Activated T-cell treated with anti-CD3 and anti-CD28 coated beads for 4 hours (primary cell): Measurements from ENCODE around the gene PAN3.
A peak's percentile ranks its signal among the peaks of the same experiment; 100 is the strongest.

Source experiments
- DNase-seq: peaks from one replicate; pipeline ENCODE4 v3.0.0-alpha.2; 2020

PAN3 gene

DNA sequence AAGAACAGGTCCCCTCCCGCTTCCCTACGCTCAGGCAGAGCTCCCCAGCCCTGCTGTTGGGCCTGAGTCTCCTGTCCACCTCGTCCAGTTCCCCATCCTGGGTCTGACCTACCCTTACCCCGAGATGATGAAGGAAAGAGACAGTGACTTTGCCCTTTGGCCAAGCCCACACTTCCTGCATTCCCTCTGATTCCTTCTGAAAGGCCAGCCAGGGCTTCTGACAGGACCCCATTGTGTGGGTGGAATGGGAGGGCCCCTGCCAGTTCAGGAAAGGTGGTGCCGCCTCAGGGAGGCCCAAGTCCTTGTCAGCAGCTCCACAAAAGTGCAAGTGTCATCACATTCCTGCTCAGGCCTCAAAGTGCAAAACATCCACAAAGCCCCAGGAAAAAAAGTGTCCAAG is 177.8 kb downstream of the PAN3 start:
- DNase-seq = no peak

DNA sequence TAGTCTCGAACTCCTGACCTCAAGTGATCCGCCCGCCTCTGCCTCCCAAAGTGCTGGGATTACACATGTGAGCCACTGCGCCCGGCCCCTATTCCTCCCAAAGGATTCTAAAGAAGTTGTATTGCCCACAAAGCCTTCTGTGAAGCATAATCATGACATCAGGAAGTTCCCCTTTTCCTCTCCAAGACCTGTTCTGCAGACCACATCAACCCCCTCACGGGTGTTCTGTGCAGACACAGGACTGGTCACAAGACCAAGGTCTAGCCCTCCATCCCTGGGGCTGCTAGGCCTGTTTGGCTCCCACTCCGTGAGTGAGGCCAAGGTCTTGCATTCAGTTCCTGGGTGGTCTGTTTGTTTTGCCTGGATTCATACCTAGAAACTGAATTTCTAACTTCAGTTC is 178.5 kb downstream of the PAN3 start:
- no peak for DNase-seq

DNA sequence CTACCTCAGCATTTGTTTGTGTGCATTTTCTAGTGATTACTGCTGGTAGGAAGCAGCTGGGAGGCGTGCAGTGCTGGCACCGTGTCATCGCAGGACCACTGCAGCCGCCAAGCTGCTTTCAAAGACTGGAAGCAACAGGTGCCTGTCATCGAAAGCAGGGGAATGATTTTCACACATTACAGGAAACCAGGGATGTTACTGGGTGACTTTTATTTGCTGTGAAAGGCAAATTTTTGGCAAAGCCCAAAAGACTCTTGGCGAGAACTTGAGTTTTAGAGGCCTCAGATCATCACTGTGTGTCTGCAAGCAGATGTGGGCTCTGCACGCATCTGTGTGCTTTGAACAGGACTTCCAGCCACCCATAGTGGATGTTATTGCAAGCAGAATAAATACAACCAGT is 180.2 kb downstream of the PAN3 start:
- DNase-seq = no peak

GRCh38 chr13:28319528-28319927 is 181.2 kb downstream of the PAN3 start:
- no peak for DNase-seq

DNA sequence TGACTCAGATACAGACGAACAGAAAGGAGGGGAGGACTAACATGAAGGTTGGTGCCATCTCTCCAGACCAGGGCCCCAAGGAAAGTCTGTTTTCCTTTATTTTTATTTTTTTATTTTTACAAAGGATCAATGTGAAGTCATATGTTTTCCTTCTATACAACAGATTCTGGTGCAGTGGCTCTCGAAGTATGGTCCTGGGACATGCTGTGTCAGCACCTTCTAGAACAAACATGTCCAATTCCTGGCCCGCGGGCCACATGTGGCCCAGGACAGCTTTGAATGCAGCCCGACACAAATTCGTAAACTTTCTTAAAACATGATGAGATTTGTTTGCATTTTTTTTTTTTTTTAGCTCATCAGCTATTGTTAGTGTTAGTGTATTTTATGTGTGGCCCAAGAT is 181.9 kb downstream of the PAN3 start:
- no peak for DNase-seq

DNA sequence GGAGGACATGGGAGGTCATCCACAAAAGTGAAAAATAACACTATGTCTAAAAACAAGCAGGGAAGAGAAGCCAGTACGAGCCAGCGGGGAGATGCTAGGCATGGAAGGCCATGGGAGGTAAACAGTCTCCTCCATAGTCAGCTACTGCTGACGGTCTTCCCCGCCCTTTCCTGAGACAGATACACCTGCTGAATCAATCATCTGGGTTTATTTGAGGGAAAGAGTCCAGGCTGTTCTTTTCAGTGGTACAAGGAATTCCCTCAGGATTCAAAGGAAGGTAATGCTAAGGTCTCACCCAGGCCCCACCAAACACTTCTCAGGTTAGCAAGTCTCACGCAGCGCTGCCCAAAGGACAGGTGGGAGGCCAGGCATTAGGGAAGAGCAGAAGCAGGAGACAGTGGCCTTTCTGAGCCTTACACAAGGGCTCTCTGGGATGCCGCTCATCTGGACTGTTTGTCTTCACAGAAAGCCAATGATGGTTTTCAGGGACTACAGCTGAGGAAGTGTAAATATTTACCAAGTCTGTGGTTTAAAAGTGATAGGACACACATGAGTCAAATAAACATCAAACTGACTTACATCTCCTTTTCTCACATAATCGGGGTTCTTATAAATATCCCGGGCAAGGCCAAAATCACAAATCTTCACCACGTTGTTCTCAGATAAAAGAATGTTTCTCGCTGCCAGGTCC is 182.7 kb downstream of the PAN3 start:
- no peak for DNase-seq

GRCh38 chr13:28321756-28322155 is 183.4 kb downstream of the PAN3 start:
- no peak for DNase-seq

DNA sequence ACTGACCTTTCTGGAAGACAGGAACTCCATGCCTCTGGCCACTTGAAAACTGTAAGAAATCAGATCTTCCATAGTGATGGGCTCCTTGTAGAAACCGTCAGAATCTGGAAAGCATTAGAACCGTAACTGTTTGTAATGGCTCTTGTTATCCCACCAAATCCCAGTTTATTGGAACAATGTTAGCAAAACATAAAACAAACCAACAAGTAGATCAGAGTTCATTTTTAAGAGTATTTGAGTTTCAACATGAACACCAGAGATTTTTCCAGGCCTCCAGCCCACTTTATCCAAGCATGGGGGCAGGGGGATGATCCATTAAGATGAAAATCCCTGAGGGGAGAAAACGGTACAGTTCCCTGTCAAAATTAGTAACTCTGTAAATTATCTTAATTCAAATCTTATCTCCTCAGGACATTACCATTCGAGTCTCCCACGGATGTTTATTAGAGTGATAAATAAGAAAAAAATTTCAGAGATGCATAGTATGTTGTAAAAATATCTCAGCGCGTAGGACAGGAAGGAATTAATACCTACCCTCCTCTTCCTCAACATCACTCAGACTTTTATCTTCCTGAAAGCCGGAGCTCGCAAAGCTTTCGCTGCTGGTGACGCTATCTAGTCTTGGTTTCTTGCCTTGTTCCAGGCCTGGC is 184.0 kb downstream of the PAN3 start:
- DNase-seq = no peak

DNA sequence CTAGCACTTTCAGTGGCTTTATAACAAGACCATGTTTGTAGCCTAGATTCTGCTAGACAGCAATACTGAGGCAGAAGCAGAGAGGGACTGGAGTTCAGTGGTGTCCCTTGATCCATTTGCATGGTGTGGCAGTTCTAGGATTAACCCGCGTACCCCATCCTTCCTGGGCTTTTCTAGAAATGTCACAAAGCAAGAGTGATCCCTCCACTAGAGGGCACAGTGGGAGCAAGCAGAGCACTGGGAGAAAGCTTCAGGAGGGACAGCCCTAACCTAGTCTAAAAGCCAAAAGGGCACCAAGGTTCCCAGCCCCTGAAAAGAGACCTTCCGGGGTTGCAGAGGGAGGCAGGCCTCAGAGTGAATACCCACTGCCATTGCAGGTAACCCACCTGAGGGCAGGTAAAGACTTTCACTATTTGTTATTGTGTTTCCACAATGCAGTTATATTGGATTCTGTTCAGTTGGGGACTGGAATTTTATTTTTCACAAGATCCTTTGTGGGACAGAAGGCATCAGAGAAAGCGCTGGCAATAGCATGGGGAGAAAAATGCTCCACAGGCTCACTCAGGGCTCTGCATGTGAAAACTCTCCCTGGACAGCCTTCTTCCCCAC is 185.9 kb downstream of the PAN3 start:
- peak; percentile 35 for DNase-seq

DNA sequence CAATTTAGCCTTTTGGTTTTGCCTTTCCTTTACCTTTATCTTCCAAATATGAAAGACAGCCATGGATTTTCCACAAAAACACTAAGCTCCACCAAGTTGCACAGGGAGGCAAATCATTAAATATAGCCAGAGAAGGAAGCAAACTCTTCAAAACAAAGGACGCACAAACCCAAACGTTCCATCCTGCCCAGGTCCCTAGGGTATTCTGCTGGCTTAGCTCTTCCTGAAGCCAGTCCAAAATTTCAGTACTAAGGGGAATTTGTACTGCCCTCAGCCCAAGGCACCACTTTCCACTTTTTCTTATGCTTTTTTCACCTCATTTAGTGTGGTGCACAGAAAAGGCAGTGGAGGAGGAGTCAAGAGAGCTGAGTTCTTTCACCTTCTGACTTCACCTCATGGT is 186.7 kb downstream of the PAN3 start:
- DNase-seq = no peak

DNA sequence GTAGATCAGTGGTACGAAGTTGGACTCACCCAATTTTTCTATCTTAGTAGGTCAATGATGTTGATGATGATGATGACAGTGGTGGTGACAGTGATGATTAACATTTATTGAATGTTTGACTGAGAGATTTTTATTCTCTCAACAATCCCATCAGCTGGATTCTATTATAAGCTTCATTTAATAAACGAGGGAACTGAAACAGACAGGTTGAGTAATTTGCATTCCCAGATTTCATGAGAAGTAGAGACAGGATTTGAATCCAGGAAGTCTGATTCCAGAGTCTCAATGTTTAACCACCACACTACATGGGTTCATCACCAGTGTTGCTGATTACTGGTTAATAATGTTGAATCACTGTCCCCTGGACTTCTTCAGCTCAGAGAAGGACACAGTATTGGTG is 187.7 kb downstream of the PAN3 start:
- no peak for DNase-seq

- DNase-seq = no peak
Measured at GRCh38 chr13:28327373-28328270, 189.3 kb downstream of the PAN3 start.

DNA sequence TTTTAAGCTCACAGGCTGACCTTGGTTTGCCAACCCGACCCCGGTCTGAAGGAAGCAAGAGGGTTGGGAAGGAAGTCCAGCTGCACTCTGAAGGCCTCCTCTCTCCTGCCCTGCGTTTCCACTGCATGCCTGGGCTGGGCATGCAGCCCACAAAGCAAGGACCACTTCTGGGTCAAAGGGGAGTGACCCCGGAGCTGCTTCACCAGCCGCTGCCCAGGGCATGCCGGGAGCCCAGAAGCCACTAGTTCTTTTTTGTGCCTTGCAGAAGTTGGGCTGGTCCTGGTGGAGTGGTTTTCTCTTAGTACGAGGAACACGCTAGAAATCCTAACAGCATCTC is 189.9 kb downstream of the PAN3 start:
- no peak for DNase-seq

DNA sequence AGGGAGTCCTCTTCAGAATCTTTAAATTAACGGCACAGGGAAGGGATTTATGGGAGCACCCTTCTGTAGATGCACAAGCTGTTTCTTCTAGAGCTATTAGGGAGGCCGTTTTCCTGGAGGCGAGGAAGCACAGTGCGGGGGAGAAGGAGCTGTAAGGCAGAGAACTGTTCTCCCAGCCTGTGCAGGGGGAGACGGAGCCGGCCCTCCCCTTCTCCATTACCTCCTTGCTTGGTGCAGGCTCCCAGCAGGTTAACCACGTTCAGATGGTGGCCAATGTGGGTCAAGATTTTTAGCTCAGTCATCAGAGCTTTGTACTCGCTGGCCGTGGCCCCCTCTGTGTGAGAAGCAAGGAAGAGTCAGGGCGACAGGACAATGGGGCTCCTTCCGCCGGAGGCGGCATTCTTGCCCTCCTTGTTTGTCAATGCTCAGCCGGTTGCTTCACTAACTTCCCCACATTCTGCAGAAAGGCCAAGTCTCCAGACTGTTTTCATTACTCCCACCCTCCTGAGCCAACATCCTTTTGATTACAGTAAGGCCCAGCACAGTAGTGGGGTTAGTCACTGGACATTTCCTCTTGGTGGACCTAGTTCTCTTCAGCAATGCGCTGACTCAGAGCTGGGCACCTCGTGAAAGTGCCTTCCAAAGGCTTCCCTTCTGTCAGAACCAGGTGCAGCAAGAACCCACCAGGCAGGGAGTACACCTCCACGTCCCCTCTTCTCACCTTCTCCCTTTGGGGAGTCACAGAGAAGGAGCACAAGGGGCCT is 191.2 kb downstream of the PAN3 start:
- no peak for DNase-seq

GRCh38 chr13:28333204-28333881 is 195.0 kb downstream of the PAN3 start:
- DNase-seq = no peak

DNA sequence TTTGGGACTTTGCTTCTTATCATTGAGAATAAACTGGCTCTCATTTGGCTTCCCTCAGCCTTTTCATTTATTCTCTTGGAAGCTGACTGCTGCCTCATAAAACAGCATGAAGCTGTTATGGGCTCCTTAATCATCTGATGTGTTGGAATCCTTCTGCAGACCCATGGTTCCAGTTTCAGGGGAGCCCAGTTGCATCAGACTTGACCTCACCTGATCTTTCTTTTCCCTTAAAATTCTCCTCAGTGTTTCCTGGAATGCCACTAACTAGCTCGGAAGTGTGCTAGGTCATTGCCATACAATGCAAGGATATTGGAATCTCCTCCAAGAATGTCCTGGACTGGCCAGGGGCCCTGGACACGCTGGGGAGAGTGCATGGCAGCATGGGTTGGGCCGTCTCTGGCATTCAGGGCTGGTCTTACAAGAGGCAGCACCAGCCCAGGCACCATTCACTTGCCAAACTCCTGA is 197.9 kb downstream of the PAN3 start:
- no peak for DNase-seq

GRCh38 chr13:28337166-28338005 is 199.0 kb downstream of the PAN3 start:
- DNase-seq = no peak

- no peak for DNase-seq
Measured at GRCh38 chr13:28338006-28338574, 199.7 kb downstream of the PAN3 start.

DNA sequence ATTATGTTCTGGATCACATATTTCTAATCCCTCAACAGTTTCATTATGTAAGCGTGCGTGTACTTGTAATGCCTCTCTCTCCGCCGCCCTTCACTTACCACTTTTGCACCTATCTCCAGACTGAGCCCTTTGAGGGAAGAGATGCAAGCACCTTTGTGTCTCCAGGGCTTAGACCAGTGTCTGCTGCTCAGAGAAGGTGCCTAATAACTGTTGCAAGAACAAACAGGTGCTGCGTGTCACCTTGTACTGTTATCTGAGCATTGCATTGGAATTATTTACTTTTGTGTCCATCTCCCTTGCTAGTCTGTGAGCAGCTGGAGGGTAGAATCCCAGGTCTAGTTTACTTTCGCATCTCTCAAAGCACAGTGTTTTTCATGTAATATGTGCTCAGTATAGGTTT is 200.4 kb downstream of the PAN3 start:
- DNase-seq = no peak

DNA sequence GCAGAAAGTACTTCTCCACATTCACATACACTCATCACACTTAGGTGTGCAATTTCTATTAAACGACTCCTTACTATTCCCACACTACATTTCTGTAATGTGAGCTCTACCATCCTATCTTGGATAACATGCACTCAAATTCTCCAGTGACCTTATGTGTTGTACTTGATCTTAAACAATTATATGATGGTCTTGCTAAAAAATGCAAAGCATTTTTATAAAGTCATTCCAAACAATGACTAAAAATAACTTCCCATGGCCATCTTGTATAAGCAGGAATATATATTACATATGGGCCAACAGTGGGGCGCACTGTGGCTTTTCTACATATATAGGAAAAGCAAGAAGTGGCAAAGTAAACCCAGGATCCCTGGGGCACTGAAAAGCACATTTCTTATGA is 201.1 kb downstream of the PAN3 start:
- no peak for DNase-seq

- no peak for DNase-seq
Measured at GRCh38 chr13:28340272-28340793, 202.0 kb downstream of the PAN3 start.
